GM08714 (cell line): ENCODE results near the gene HOMEZ.
"Not testable (repeated sequence)": the region's sequence is repeated elsewhere in the genome, so short reads cannot be mapped to it uniquely, and the experiment has no call there.

Experiments used
- H3K4me3 ChIP-seq: fragments of 200-500 bp; sonication (Bioruptor generic); 2 replicates; pipeline ENCODE4 v1.5.1; 2014; ENCODE audit warnings: mild to moderate bottlenecking, low read length, inconsistent platforms
- ZNF274 ChIP-seq: IDR thresholded peaks from 2 replicates; pipeline ENCODE4 v1.6.1; 2012; ENCODE audit warnings: mild to moderate bottlenecking, low read depth, low read length

The HOMEZ gene, protein sequence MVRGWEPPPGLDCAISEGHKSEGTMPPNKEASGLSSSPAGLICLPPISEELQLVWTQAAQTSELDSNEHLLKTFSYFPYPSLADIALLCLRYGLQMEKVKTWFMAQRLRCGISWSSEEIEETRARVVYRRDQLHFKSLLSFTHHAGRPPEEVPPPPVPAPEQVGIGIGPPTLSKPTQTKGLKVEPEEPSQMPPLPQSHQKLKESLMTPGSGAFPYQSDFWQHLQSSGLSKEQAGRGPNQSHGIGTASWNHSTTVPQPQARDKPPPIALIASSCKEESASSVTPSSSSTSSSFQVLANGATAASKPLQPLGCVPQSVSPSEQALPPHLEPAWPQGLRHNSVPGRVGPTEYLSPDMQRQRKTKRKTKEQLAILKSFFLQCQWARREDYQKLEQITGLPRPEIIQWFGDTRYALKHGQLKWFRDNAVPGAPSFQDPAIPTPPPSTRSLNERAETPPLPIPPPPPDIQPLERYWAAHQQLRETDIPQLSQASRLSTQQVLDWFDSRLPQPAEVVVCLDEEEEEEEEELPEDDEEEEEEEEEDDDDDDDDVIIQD

DNA sequence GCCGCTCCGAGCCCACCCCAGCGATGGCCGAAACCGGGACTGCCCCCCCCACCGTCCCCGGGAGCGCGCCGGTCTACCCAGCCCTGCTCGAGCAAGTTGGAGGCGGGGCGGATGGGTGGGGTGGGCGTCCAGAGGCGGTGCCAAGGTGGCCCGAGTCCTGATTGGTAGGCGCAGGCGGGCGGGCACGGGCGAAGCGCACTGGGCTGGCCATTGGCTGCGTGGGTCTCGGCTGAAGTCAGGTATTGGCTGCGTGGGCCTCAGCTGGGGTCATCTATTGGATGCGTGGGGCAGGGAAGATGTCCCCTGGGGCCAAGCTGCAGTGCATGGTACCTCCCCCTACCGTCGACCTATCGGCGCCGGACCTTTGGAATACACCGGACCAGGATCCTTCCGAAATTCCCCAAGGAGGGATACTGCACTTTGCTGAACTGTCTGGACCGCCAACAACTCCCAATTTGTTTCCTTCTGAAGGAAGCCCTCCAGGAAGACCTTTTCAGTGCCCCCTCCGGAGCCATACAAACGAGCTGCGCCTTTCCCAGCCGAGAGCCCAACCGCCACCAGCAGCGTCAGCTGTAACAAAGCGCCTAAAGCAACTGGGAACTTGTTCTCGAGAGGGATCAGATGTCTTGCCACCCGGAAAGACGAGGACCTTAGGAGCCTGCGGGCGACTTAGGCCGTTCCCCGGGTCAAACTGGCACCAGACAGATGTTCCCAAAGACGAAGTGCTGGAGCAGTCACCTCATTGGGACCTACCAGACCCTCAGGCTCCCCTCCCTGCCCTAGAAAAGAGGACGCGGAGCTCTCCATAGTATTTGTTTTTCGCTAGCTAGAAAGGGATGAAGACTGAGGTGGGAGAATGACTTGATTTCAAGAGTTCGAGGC lies at the start of gene HOMEZ:
TSS of gene HOMEZ (minus strand) at position 113 of the 882 bp plus-strand sequence. CDS start 180 bp downstream, outside the sequence.
- no peak for TF ChIP-seq ZNF274
- H3K4me3 ChIP-seq, result peak within 1 kb of the TSS; percentile 84

DNA sequence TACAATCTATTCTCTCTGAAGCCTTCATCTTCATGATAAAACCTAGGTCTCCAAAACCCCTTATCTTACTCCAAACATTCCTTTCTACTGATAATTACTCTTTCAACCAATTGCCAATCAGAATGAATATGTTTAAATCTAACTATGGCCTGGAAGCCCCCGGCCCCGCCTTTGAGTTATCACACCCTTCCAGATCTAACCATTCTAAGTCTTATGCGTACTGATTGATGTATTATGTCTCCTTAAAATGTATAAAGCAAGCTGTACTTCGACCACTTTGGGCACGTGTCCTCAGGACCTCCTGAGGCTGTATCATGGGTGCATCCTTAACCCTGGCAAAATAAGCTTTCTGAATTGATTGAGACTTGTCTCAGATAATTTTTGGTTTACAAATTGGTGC lies 49.7 kb upstream of the HOMEZ start:
- no peak overlapping the region for H3K4me3 ChIP-seq
- no peak for TF ChIP-seq ZNF274

DNA sequence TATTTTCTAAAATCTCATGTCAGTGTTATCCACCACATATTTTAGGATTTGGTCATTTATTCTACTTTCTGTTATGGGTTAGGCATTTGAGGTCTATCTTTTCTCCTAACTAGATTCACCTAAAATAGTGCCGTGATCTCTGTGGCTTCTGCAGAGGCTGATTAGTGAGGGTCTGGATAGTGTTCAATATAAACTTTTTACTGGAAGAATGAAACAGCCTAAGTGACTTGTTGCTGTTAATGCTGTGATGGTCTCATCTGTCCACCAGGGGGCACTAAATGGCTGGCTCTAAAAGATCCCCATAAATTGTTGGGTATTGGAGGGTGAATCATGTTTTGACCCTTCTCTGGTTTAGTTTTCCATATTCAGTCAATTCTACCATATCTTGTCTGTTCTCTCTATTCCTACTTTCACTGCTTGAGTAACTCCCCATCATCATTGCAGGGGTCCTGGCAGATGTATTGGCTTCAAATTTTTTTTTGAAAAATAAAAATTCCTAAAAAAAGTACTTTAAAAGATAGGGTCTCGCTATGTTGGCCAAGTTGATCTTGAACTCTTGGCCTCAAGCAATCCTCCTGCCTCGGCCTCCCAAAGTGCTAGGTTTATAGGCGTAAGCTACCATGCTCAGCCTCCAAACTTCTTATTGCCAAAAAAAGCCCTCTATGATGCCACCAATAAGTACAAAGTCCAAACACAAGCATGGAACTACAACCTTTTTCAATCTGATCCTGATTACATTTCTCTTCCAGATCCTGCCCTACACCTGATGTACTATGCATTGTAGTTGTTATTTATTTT lies 42.2 kb upstream of the HOMEZ start:
- H3K4me3 ChIP-seq, result no peak overlapping the region
- no peak for TF ChIP-seq ZNF274

DNA sequence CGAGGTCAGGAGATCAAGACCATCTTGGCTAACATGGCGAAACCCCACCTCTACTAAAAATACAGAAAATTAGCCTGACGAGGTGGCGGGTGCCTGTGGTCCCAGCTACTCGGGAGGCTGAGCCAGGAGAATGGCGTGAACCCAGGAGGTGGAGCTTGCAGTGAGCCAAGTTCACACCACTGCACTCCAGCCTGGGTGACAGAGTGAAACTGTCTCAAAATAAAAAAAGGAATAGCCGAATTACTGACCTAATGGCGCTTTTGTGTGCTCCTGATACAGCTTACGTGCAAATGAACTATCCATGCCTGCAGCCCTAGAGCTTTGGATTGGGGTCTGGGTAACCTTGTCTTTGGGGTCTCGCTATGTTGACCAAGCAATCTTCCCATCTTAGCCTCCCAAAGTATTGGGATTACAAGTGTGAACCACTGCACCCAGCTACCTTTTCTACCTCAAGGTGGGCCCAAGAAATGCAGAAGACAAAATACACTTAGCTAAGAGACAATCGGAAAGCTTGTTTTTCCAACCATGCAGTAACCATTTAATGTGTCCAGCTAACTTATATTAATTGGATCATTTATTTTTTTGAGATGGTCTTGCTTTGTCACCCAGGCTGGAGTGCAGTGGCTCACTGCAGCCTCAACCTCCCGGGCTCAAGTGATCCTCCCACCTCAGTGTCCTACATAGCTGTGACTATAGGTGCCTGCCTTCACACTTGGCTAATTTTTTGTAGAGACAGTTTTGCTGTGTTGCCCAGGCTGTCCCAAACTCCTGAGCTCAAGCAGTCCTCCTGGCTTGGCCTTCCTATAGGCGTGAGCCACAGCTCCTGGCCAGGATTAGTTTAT lies 40.8 kb upstream of the HOMEZ start:
- TF ChIP-seq ZNF274, result no peak
- H3K4me3 ChIP-seq, result no peak overlapping the region

DNA sequence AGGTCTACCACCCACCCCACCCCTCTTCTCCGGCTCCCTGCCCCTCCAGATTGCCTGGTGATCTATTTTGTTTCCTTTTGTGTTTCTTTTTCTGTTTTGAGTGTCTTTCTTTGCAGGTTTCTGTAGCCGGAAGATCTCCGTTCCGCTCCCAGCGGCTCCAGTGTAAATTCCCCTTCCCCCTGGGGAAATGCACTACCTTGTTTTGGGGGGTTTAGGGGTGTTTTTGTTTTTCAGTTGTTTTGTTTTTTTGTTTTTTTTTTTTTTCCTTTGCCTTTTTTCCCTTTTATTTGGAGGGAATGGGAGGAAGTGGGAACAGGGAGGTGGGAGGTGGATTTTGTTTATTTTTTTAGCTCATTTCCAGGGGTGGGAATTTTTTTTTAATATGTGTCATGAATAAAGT lies 39.8 kb upstream of the HOMEZ start:
- H3K4me3 ChIP-seq, result not testable (repeated sequence)

DNA sequence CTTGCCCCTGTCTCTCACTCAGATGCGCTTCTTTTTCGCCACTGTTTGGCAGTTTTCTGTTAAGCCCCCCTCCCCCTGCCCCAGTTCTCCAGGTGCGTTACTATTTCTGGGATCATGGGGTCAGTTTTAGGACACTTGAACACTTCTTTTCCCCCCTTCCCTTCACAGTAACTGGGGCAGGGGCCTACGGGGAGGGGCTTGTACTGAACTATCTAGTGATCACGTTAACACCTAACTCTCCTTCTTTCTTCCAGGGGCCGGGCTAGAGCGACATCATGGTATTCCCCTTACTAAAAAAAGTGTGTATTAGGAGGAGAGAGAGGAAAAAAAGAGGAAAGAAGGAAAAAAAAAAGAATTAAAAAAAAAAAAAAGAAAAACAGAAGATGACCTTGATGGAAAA lies 39.1 kb upstream of the HOMEZ start:
- H3K4me3 ChIP-seq, result no peak overlapping the region
- no peak for TF ChIP-seq ZNF274

DNA sequence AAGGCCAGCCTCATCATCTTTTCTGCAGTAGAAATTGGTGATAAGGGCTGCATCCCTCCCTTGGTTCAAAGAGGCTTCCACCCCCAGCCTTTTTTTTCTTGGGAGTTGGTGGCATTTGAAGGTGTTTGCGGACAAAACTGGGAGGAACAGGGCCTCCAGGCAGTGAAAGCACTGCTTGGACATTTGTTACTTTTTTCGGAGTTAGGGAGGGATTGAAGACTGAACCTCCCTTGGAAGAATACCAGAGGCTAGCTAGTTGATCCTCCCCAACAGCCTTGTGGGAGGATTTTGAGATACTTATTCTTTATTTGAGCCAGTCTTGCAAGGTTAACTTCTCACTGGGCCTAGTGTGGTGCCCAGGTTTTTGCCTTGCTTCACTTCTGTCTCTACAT lies 38.5 kb upstream of the HOMEZ start:
- TF ChIP-seq ZNF274, result no peak
- no peak overlapping the region for H3K4me3 ChIP-seq

DNA sequence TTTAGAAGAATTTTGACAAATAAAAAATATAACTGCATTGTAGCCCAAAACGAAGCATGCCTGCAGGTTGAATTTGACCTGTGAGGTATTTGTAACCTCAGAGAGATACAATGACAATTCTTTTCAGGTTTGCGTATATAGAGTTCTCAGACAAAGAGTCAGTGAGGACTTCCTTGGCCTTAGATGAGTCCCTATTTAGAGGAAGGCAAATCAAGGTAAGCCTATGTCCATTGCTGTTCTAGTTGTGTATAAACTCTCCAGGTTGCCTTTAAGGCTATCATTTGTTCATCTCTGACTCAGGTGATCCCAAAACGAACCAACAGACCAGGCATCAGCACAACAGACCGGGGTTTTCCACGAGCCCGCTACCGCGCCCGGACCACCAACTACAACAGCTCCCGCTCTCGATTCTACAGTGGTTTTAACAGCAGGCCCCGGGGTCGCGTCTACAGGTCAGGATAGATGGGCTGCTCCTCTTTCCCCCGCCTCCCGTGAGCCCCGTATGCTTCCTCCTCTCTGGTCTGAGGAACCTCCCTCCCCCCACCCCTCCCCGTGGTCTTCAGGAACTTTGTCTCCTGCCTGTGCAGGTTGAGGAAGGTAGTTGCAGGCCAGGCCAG lies 38.0 kb upstream of the HOMEZ start:
- H3K4me3 ChIP-seq, result no peak overlapping the region

DNA sequence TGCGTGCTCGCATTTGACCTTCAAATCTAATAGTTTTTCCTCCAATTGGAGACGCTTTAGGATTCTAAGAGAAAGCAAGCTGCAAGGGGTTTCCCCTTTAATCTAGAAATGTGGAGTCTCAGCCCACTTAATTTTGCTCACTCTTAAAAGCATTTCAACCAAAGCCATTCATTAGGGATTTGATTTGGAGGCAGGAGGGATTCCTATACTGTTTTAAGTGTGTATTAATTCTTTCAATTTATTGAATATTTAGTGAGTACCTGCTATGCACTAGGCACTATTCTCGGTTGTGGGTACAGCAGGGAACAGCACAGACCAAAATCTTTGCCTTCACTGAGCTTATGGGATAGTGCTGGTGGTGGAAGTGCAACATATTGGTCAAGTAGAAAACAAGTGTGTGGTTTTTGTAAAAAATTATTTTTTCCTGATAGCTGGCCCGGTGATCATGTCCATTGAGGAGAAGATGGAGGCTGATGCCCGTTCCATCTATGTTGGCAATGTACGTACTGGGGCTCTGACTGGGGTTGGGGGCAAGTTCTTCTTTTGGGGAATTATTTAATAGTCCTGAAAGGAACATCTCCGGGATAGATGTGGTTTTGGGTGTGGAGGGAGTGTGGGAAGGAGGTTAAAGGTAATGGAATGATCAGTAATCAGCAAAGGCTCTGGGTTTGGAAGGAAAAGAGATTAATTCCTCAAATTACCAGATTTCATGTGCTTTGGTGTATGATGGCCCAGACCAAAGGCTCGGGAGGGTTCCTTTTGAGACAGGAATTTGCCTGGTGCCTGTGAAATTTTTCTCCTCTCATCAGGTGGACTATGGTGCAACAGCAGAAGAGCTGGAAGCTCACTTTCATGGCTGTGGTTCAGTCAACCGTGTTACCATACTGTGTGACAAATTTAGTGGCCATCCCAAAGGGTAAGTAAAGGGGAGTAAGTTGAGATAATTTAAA lies 36.9 kb upstream of the HOMEZ start:
- no peak for TF ChIP-seq ZNF274
- peak overlapping the region; percentile 89 for H3K4me3 ChIP-seq

More for the DNA sequence above, 38.0 kb upstream of the HOMEZ start:
- TF ChIP-seq ZNF274, result no peak

DNA sequence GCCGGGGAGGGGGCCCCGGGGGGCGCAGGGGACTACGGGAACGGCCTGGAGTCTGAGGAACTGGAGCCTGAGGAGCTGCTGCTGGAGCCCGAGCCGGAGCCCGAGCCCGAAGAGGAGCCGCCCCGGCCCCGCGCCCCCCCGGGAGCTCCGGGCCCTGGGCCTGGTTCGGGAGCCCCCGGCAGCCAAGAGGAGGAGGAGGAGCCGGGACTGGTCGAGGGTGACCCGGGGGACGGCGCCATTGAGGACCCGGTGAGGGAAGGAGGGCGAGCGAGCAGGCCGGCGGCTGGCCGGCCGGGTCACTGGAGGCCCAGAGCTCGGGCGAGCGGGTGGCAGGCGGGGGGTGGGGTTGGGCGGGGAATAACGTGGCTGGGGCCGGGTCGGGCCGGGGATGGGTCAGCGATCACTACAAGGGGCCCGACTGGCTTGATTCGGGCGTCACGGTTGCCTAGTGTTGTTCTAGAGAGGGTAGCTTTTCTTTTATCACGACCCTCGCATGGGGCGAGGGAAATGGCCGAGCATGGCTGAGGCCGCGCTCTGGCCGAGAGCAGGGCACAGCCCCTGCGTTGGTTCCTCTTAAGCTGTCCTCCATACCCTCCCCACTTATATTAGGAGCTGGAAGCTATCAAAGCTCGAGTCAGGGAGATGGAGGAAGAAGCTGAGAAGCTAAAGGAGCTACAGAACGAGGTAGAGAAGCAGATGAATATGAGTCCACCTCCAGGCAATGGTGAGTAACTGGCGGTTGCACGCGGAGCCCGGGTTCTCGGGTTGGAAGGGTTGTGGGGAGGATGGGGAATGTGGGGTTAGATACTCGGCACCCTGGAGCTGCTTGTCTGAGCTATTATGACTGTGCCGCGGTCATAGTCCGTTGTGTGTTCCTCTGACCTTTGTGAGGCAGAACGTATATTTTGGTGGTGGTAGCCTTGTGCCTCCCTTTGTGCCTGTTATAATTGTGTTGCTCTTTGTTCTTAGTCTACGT lies 35.9 kb upstream of the HOMEZ start:
- TF ChIP-seq ZNF274, result no peak
- H3K4me3 ChIP-seq, result peak overlapping the region; percentile 89
